GM23338 (cell line): Measurements from ENCODE around the gene SPR. TPM values are rescaled to one million over a fixed set of nuclear protein-coding genes. Genes with fewer than 3 reads are reported as not detected.

ENCODE experiments used
- CREB1 ChIP-seq: fragments of 250-450 bp; sonication (Bioruptor Pico); IDR thresholded peaks from 2 replicates; pipeline ENCODE4 v1.5.0; 2020; ENCODE audit warnings: low read depth, mild to moderate bottlenecking, moderate library complexity
- EZH2 ChIP-seq: fragments of 200-600 bp; sonication (generic); IDR thresholded peaks from one replicate; pipeline ENCODE4 v1.8.0; 2017; ENCODE audit warnings: antibody characterized with exemption, mild to moderate bottlenecking, low read depth; ENCODE audit not compliant: unreplicated experiment
- EZH2phosphoT487 ChIP-seq: fragments of 200-600 bp; sonication (generic); IDR thresholded peaks from one replicate; pipeline ENCODE4 v1.8.1; 2018; ENCODE audit warnings: antibody characterized with exemption; ENCODE audit not compliant: unreplicated experiment
- JUNB ChIP-seq: IDR thresholded peaks from one replicate; pipeline ENCODE4 v1.6.1; 2016; ENCODE audit warnings: antibody characterized with exemption; ENCODE audit not compliant: unreplicated experiment
- NANOG ChIP-seq: IDR thresholded peaks from 2 replicates; pipeline ENCODE4 v1.6.1; 2016; ENCODE audit warnings: antibody characterized with exemption, borderline replicate concordance
- POLR2AphosphoS5 ChIP-seq: IDR thresholded peaks from 2 replicates; pipeline ENCODE4 v1.6.1; 2016; ENCODE audit warnings: antibody characterized with exemption, low read depth
- STAT1 ChIP-seq: IDR thresholded peaks from one replicate; pipeline ENCODE4 v1.6.1; 2016; ENCODE audit warnings: antibody characterized with exemption; ENCODE audit not compliant: unreplicated experiment
- ZNF114 ChIP-seq: fragments of 250-450 bp; sonication (Bioruptor Pico); IDR thresholded peaks from 2 replicates; pipeline ENCODE4 v1.5.0; 2020; ENCODE audit warnings: mild to moderate bottlenecking, moderate library complexity
- ZNF331 ChIP-seq: fragments of 250-450 bp; sonication (Bioruptor Pico); IDR thresholded peaks from 2 replicates; pipeline ENCODE4 v1.5.0; 2020; ENCODE audit warnings: low read depth, mild to moderate bottlenecking, moderate library complexity
- polyA plus RNA-seq: library from polyadenylated mRNA; unstranded; fragments of >200 nt; fragmentation: Nextera tagmentation; extraction: Ambion mirVana; gene quantifications from 2 replicates; pipeline ENCODE4 v1.2.1, GENCODE V29; 2016
- total RNA-seq: library from RNA; depleted of rRNA; stranded (reverse); fragments of >200 nt; shearing (Covaris generic); gene quantifications from 2 replicates; pipeline ENCODE4 v1.2.3, GENCODE V29; 2014
- TF ChIP-seq, protein P1 (sequence below): fragments of 250-450 bp; sonication (Bioruptor Pico); IDR thresholded peaks from 2 replicates; pipeline ENCODE4 v1.5.0; 2020; ENCODE audit warnings: mild to moderate bottlenecking, moderate library complexity
- TF ChIP-seq, protein P2 (sequence below): IDR thresholded peaks from 2 replicates; pipeline ENCODE4 v1.6.1; 2016; ENCODE audit warnings: antibody characterized with exemption
- TF ChIP-seq, protein P3 (sequence below), 2 experiments: fragments of 200-600 bp in 1 of 2; sonication (generic) in 1 of 2; conservative IDR thresholded peaks; 2 replicates each; pipeline versions ENCODE4 v1.5.1 to v1.6.1; 2016 to 2017; ENCODE audit warnings: antibody characterized with exemption in 2 of 2, low read depth in 2 of 2, mild to moderate bottlenecking in 2 of 2, moderate library complexity in 1 of 2

SPR gene
- total and polyA plus RNA-seq, 2 experiments from 2014 or later: 10.7 to 15.2 TPM

DNA sequence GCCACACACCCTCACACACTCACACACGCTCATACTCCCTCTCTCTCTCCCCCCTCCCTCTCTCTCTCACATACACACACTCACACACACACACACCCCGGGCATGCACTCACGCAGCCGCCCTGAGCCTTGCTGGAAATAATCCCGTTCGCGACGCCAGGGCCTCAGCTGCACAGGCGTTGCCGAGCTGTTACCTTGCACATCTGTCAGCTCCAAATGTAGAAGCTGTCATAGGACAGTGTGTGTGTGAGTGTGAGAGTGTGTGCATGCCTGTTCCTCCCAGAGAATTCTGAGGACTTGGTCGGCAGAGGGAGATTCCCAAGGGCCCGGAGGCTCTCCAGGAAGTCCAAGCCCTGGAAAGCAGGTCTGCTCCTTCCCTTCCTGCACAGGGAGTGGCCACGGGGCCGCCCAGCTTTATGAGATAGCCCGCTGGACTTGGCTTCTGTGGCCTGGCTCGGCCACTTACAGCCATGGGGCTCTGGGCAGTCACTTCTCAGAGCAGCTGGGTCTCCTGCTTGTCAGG is 8.6 kb downstream of the SPR start (continued):
- TF ChIP-seq, protein P1, sequence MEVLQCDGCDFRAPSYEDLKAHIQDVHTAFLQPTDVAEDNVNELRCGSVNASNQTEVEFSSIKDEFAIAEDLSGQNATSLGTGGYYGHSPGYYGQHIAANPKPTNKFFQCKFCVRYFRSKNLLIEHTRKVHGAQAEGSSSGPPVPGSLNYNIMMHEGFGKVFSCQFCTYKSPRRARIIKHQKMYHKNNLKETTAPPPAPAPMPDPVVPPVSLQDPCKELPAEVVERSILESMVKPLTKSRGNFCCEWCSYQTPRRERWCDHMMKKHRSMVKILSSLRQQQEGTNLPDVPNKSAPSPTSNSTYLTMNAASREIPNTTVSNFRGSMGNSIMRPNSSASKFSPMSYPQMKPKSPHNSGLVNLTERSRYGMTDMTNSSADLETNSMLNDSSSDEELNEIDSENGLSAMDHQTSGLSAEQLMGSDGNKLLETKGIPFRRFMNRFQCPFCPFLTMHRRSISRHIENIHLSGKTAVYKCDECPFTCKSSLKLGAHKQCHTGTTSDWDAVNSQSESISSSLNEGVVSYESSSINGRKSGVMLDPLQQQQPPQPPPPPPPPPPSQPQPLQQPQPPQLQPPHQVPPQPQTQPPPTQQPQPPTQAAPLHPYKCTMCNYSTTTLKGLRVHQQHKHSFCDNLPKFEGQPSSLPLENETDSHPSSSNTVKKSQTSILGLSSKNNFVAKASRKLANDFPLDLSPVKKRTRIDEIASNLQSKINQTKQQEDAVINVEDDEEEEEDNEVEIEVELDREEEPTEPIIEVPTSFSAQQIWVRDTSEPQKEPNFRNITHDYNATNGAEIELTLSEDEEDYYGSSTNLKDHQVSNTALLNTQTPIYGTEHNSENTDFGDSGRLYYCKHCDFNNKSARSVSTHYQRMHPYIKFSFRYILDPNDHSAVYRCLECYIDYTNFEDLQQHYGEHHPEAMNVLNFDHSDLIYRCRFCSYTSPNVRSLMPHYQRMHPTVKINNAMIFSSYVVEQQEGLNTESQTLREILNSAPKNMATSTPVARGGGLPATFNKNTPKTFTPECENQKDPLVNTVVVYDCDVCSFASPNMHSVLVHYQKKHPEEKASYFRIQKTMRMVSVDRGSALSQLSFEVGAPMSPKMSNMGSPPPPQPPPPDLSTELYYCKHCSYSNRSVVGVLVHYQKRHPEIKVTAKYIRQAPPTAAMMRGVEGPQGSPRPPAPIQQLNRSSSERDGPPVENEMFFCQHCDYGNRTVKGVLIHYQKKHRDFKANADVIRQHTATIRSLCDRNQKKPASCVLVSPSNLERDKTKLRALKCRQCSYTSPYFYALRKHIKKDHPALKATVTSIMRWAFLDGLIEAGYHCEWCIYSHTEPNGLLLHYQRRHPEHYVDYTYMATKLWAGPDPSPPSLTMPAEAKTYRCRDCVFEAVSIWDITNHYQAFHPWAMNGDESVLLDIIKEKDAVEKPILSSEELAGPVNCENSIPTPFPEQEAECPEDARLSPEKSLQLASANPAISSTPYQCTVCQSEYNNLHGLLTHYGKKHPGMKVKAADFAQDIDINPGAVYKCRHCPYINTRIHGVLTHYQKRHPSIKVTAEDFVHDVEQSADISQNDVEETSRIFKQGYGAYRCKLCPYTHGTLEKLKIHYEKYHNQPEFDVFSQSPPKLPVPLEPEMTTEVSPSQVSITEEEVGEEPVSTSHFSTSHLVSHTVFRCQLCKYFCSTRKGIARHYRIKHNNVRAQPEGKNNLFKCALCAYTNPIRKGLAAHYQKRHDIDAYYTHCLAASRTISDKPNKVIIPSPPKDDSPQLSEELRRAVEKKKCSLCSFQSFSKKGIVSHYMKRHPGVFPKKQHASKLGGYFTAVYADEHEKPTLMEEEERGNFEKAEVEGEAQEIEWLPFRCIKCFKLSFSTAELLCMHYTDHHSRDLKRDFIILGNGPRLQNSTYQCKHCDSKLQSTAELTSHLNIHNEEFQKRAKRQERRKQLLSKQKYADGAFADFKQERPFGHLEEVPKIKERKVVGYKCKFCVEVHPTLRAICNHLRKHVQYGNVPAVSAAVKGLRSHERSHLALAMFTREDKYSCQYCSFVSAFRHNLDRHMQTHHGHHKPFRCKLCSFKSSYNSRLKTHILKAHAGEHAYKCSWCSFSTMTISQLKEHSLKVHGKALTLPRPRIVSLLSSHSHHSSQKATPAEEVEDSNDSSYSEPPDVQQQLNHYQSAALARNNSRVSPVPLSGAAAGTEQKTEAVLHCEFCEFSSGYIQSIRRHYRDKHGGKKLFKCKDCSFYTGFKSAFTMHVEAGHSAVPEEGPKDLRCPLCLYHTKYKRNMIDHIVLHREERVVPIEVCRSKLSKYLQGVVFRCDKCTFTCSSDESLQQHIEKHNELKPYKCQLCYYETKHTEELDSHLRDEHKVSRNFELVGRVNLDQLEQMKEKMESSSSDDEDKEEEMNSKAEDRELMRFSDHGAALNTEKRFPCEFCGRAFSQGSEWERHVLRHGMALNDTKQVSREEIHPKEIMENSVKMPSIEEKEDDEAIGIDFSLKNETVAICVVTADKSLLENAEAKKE (CRISPR knock-in tag): no peak
- TF ChIP-seq, protein P2, sequence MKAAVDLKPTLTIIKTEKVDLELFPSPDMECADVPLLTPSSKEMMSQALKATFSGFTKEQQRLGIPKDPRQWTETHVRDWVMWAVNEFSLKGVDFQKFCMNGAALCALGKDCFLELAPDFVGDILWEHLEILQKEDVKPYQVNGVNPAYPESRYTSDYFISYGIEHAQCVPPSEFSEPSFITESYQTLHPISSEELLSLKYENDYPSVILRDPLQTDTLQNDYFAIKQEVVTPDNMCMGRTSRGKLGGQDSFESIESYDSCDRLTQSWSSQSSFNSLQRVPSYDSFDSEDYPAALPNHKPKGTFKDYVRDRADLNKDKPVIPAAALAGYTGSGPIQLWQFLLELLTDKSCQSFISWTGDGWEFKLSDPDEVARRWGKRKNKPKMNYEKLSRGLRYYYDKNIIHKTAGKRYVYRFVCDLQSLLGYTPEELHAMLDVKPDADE: no peak
- TF ChIP-seq, protein P3, sequence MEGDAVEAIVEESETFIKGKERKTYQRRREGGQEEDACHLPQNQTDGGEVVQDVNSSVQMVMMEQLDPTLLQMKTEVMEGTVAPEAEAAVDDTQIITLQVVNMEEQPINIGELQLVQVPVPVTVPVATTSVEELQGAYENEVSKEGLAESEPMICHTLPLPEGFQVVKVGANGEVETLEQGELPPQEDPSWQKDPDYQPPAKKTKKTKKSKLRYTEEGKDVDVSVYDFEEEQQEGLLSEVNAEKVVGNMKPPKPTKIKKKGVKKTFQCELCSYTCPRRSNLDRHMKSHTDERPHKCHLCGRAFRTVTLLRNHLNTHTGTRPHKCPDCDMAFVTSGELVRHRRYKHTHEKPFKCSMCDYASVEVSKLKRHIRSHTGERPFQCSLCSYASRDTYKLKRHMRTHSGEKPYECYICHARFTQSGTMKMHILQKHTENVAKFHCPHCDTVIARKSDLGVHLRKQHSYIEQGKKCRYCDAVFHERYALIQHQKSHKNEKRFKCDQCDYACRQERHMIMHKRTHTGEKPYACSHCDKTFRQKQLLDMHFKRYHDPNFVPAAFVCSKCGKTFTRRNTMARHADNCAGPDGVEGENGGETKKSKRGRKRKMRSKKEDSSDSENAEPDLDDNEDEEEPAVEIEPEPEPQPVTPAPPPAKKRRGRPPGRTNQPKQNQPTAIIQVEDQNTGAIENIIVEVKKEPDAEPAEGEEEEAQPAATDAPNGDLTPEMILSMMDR (conservative IDR thresholded peaks at IDR 0.05; ENCODE audit: low read depth in 2 of 2): no peak
- TF ChIP-seq STAT1 (no peak), JUNB (no peak), EZH2phosphoT487 (no peak), CREB1 (CRISPR knock-in tag) (no peak), ZNF331 (CRISPR knock-in tag) (no peak), ZNF114 (CRISPR knock-in tag) (no peak), POLR2AphosphoS5 (no peak), EZH2 (no peak), NANOG (no peak)
